Neural progenitor cell (in vitro differentiated cells): ENCODE data around the gene NT5C. TPM values are rescaled to one million over a fixed set of nuclear protein-coding genes. Genes with fewer than 3 reads are reported as not detected.

Experiments used
- DNase-seq: peaks from one replicate; pipeline ENCODE4 v3.0.0-alpha.2; 2016; ENCODE audit warnings: low spot score
- H2AFZ ChIP-seq: fragments of 200-600 bp; sonication (generic); replicated peaks from 2 replicates; pipeline ENCODE4 v1.6.1; 2016; ENCODE audit warnings: antibody characterized with exemption
- H3F3A ChIP-seq: fragments of 200-600 bp; sonication (generic); 2 replicates; pipeline ENCODE4 v1.6.1; 2016; ENCODE audit warnings: antibody characterized with exemption, low read depth
- H3K27ac ChIP-seq: fragments of 200-600 bp; sonication (generic); 2 replicates; pipeline ENCODE4 v1.5.1; 2016; ENCODE audit warnings: mild to moderate bottlenecking
- H3K27me3 ChIP-seq: fragments of 200-600 bp; sonication (generic); 2 replicates; pipeline ENCODE4 v1.6.1; 2016; ENCODE audit warnings: mild to moderate bottlenecking, moderate library complexity
- H3K36me3 ChIP-seq: fragments of 200-600 bp; sonication (generic); 2 replicates; pipeline ENCODE4 v1.5.1; 2016
- H3K4me1 ChIP-seq: fragments of 200-600 bp; sonication (generic); 2 replicates; pipeline ENCODE4 v1.6.1; 2016; ENCODE audit warnings: mixed run types
- H3K4me2 ChIP-seq: fragments of 200-600 bp; sonication (generic); 2 replicates; pipeline ENCODE4 v1.6.1; 2016
- H3K4me3 ChIP-seq: fragments of 200-600 bp; sonication (generic); 2 replicates; pipeline ENCODE4 v1.5.1; 2016
- H3K79me2 ChIP-seq: fragments of 200-600 bp; sonication (generic); 2 replicates; pipeline ENCODE4 v1.6.1; 2016; ENCODE audit warnings: low read depth
- H3K9ac ChIP-seq: fragments of 200-600 bp; sonication (generic); 2 replicates; pipeline ENCODE4 v1.6.1; 2016
- H3K9me3 ChIP-seq: fragments of 200-600 bp; sonication (generic); 2 replicates; pipeline ENCODE4 v1.5.1; 2016; ENCODE audit warnings: low read depth
- H4K20me1 ChIP-seq: fragments of 200-600 bp; sonication (generic); 2 replicates; pipeline ENCODE4 v1.6.1; 2016; ENCODE audit warnings: low read depth
- H3K27ac Mint-ChIP-seq: 3 replicates; pipeline ENCODE4 v1.8.0; 2021; ENCODE audit warnings: mixed read lengths
- H3K27me3 Mint-ChIP-seq: 2 replicates; pipeline ENCODE4 v1.8.0; 2022; ENCODE audit warnings: low read depth, mild to moderate bottlenecking, inconsistent platforms, moderate library complexity, mixed read lengths; ENCODE audit not compliant: insufficient read depth
- H3K36me3 Mint-ChIP-seq: 3 replicates; pipeline ENCODE4 v1.8.0; 2021; ENCODE audit warnings: mixed read lengths
- H3K4me1 Mint-ChIP-seq: 3 replicates; pipeline ENCODE4 v1.8.0; 2021; ENCODE audit warnings: mixed read lengths
- H3K4me3 Mint-ChIP-seq: 3 replicates; pipeline ENCODE4 v1.8.0; 2021; ENCODE audit warnings: mild to moderate bottlenecking, moderate library complexity, mixed read lengths
- H3K9me3 Mint-ChIP-seq: 3 replicates; pipeline ENCODE4 v1.8.0; 2020; ENCODE audit warnings: mixed read lengths
- EZH2 ChIP-seq: fragments of 200-600 bp; sonication (generic); IDR thresholded peaks from 2 replicates; pipeline ENCODE4 v1.6.1; 2017; ENCODE audit warnings: antibody characterized with exemption, mild to moderate bottlenecking, moderate library complexity
- EZH2phosphoT487 ChIP-seq: fragments of 200-600 bp; sonication (generic); IDR thresholded peaks from 2 replicates; pipeline ENCODE4 v1.6.1; 2017; ENCODE audit warnings: antibody characterized with exemption
- total RNA-seq: library from RNA; depleted of rRNA; stranded (reverse); fragments of >200 nt; gene quantifications from 2 replicates; pipeline ENCODE4 v1.2.3, GENCODE V29; 2015; ENCODE audit warnings: low replicate concordance
- TF ChIP-seq, protein P1 (sequence below): fragments of 200-600 bp; sonication (generic); IDR thresholded peaks from 2 replicates; pipeline ENCODE4 v1.5.1; 2017; ENCODE audit warnings: antibody characterized with exemption, mild to moderate bottlenecking

Gene NT5C
- total RNA-seq, 1 donor from 2014 or later: 45.8 TPM

DNA sequence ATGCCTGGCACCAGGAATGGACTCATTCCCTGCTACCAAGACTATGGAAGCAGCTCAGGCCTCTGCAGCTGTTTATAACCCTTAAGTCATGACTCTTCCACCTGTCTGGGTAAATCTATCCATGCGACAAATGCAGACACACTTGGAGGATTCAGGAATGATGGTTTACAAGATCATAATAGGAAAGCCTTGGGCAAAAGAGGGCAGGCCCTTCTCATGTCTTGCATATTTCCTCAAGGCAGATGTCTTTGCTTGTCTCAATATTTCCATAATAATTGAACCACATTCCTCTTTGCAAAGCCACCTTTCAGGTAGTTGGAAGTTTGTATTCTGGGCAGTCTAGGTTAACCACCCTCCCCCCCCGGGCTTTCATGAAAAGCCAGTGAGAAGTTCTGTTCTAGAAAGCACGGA is 23.7 kb upstream of the NT5C start:
- peak overlapping the region; percentile 29 for H3K4me3 ChIP-seq
- H3K27ac Mint-ChIP-seq: no peak overlapping the region
- DNase-seq: peak; percentile 30

DNA sequence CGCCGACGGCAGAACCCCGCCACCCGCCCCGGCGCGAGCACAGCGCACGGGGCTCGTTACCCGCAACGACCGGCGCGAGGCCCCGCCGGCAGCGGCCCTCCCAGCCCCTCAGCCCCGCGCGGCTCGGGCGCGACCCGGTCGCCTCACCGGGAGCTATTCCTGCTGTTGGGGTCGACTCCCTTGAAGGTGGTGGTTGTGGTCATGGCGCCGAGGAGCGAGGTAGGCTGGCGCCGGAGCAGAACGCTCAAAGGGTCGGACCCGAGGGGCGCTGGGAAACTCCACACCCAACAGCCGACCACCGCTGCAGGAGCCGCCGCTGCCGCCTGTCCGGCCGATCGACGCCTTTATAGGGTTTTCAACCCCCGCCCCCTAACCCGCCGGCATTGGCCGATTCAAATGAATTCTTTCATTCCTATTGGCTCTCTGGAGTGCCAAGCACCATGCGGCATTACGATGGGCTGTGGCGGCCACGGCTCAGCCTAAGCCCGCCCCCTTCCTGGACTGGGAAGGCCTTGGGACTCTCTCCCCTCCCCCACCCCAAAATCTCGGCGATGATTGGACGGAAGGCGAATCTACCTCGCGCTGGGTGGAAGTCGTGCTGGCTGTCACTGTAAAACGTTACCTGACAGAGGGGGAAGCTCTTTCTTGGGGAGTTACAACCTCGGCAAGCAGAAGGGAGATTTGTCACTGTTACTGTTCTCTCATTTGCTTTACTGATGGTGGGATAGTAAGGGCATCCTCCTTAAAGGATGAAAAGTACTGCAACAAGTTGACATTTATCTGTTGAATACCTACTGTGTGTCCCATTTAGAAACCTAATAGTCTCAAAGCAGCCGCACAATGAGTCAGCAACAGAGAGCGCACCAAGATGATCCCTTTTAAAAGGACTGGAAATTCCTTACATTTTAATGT is 22.9 kb upstream of the NT5C start, which contains the start of gene JPT1:
Gene JPT1 (minus strand): TSS at position 318 of the 912 bp plus-strand sequence. CDS start 115 bp downstream, at position 203.
- H3K4me3 Mint-ChIP-seq: peak within 1 kb of the TSS; percentile 99
- no peaks in the 10 kb centered on the region for H3K9me3 Mint-ChIP-seq
- H3K27me3 Mint-ChIP-seq: peaks cover 5% of the 10 kb centered on the region
- H3K4me1 Mint-ChIP-seq: peaks cover 18% of the 10 kb centered on the region
- H3K27me3 ChIP-seq: no peaks in the 10 kb centered on the region
- peaks cover 10% of the 10 kb centered on the region for H3K36me3 Mint-ChIP-seq
- peak; percentile 100 for DNase-seq
- peaks cover 48% of the 10 kb centered on the region for H3K79me2 ChIP-seq
- H4K20me1 ChIP-seq: peaks cover 50% of the 10 kb centered on the region
- peaks cover 15% of the 10 kb centered on the region for H3F3A ChIP-seq
- peak within 1 kb of the TSS; percentile 93 for H3K27ac Mint-ChIP-seq
- H3K4me2 ChIP-seq: peak within 1 kb of the TSS; percentile 89
- H3K9me3 ChIP-seq: no peaks in the 10 kb centered on the region
- peak within 1 kb of the TSS; percentile 87 for H3K9ac ChIP-seq
- peak within 1 kb of the TSS; percentile 98 for H3K4me3 ChIP-seq
- TF ChIP-seq EZH2phosphoT487: no peak
- no peak for TF ChIP-seq EZH2
- TF ChIP-seq, protein P1, sequence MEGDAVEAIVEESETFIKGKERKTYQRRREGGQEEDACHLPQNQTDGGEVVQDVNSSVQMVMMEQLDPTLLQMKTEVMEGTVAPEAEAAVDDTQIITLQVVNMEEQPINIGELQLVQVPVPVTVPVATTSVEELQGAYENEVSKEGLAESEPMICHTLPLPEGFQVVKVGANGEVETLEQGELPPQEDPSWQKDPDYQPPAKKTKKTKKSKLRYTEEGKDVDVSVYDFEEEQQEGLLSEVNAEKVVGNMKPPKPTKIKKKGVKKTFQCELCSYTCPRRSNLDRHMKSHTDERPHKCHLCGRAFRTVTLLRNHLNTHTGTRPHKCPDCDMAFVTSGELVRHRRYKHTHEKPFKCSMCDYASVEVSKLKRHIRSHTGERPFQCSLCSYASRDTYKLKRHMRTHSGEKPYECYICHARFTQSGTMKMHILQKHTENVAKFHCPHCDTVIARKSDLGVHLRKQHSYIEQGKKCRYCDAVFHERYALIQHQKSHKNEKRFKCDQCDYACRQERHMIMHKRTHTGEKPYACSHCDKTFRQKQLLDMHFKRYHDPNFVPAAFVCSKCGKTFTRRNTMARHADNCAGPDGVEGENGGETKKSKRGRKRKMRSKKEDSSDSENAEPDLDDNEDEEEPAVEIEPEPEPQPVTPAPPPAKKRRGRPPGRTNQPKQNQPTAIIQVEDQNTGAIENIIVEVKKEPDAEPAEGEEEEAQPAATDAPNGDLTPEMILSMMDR: no peak
- H3K36me3 ChIP-seq: no peaks in the 10 kb centered on the region
- no peak within 1 kb of the TSS for H3K27ac ChIP-seq
- H3K4me1 ChIP-seq: peaks cover 17% of the 10 kb centered on the region
- H2AFZ ChIP-seq: no peak within 1 kb of the TSS

More for the DNA sequence above, 23.7 kb upstream of the NT5C start:
- H3F3A ChIP-seq: peaks cover 11% of the 10 kb centered on the region
- TF ChIP-seq, protein P1: no peak
- no peak for TF ChIP-seq EZH2
- TF ChIP-seq EZH2phosphoT487: no peak
- H3K4me2 ChIP-seq: peak overlapping the region; percentile 69
- Mint-ChIP-seq H3K4me1 (peaks cover 18% of the 10 kb centered on the region), H3K27me3 (peaks cover 5% of the 10 kb centered on the region), H3K4me3 (peak overlapping the region; percentile 62), H3K9me3 (no peaks in the 10 kb centered on the region), H3K36me3 (peaks cover 11% of the 10 kb centered on the region)
- H3K36me3 ChIP-seq: no peaks in the 10 kb centered on the region
- no peaks in the 10 kb centered on the region for H3K9me3 ChIP-seq
- H3K27me3 ChIP-seq: no peaks in the 10 kb centered on the region
- H2AFZ ChIP-seq: no peak overlapping the region
- H4K20me1 ChIP-seq: peaks cover 42% of the 10 kb centered on the region
- H3K4me1 ChIP-seq: peaks cover 17% of the 10 kb centered on the region
- H3K9ac ChIP-seq: no peak overlapping the region
- H3K27ac ChIP-seq: no peak overlapping the region
- H3K79me2 ChIP-seq: peaks cover 41% of the 10 kb centered on the region

DNA sequence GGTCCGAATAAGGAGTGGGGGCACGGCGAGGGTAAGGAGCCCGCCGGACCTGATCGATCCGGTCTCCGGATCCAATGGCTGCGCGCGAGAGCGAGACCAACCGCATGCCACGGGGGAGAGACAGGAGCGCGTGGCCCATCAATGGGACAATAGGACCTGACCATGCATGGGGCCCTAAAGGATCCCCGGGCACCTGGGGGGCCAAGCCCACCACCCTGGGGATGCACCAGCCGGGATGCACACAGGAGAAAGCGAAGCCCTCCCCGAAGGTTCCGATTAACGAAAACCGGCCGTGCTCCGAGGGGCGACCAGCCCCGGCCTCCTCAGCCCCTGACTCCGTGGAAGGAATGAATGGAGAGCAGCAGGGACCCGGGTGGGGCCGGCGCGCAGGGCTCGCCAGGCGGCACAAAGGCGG is 22.2 kb upstream of the NT5C start:
- peaks cover 5% of the 10 kb centered on the region for H3K27me3 Mint-ChIP-seq
- peak overlapping the region; percentile 99 for H3K4me3 Mint-ChIP-seq
- Histone ChIP-seq H3K36me3 (no peaks in the 10 kb centered on the region), H2AFZ (no peak overlapping the region), H3K4me1 (peaks cover 17% of the 10 kb centered on the region), H3K9ac (peak overlapping the region; percentile 87), H3F3A (peaks cover 18% of the 10 kb centered on the region), H3K79me2 (peaks cover 55% of the 10 kb centered on the region), H3K27me3 (no peaks in the 10 kb centered on the region), H3K27ac (no peak overlapping the region), H3K4me3 (peak overlapping the region; percentile 98), H3K9me3 (no peaks in the 10 kb centered on the region), H3K4me2 (peak overlapping the region; percentile 89), H4K20me1 (peaks cover 56% of the 10 kb centered on the region)
- DNase-seq: no peak
- peaks cover 10% of the 10 kb centered on the region for H3K36me3 Mint-ChIP-seq
- TF ChIP-seq EZH2phosphoT487 (no peak), EZH2 (no peak)
- TF ChIP-seq, protein P1: no peak
- peak overlapping the region; percentile 93 for H3K27ac Mint-ChIP-seq
- H3K9me3 Mint-ChIP-seq: no peaks in the 10 kb centered on the region
- H3K4me1 Mint-ChIP-seq: peaks cover 18% of the 10 kb centered on the region
